Neural progenitor cell (in vitro differentiated cells): ENCODE measurements around the gene ZBED3. TPM values are rescaled to one million over a fixed set of nuclear protein-coding genes. Genes with fewer than 3 reads are reported as not detected.

Experiments
- DNase-seq: peaks from one replicate; pipeline ENCODE4 v3.0.0-alpha.2; 2016; ENCODE audit warnings: low spot score
- H2AFZ ChIP-seq: fragments of 200-600 bp; sonication (generic); replicated peaks from 2 replicates; pipeline ENCODE4 v1.6.1; 2016; ENCODE audit warnings: antibody characterized with exemption
- H3F3A ChIP-seq: fragments of 200-600 bp; sonication (generic); 2 replicates; pipeline ENCODE4 v1.6.1; 2016; ENCODE audit warnings: antibody characterized with exemption, low read depth
- H3K27ac ChIP-seq: fragments of 200-600 bp; sonication (generic); 2 replicates; pipeline ENCODE4 v1.5.1; 2016; ENCODE audit warnings: mild to moderate bottlenecking
- H3K27me3 ChIP-seq: fragments of 200-600 bp; sonication (generic); 2 replicates; pipeline ENCODE4 v1.6.1; 2016; ENCODE audit warnings: mild to moderate bottlenecking, moderate library complexity
- H3K36me3 ChIP-seq: fragments of 200-600 bp; sonication (generic); 2 replicates; pipeline ENCODE4 v1.5.1; 2016
- H3K4me1 ChIP-seq: fragments of 200-600 bp; sonication (generic); 2 replicates; pipeline ENCODE4 v1.6.1; 2016; ENCODE audit warnings: mixed run types
- H3K4me2 ChIP-seq: fragments of 200-600 bp; sonication (generic); 2 replicates; pipeline ENCODE4 v1.6.1; 2016
- H3K4me3 ChIP-seq: fragments of 200-600 bp; sonication (generic); 2 replicates; pipeline ENCODE4 v1.5.1; 2016
- H3K79me2 ChIP-seq: fragments of 200-600 bp; sonication (generic); 2 replicates; pipeline ENCODE4 v1.6.1; 2016; ENCODE audit warnings: low read depth
- H3K9ac ChIP-seq: fragments of 200-600 bp; sonication (generic); 2 replicates; pipeline ENCODE4 v1.6.1; 2016
- H3K9me3 ChIP-seq: fragments of 200-600 bp; sonication (generic); 2 replicates; pipeline ENCODE4 v1.5.1; 2016; ENCODE audit warnings: low read depth
- H4K20me1 ChIP-seq: fragments of 200-600 bp; sonication (generic); 2 replicates; pipeline ENCODE4 v1.6.1; 2016; ENCODE audit warnings: low read depth
- H3K27ac Mint-ChIP-seq: 3 replicates; pipeline ENCODE4 v1.8.0; 2021; ENCODE audit warnings: mixed read lengths
- H3K27me3 Mint-ChIP-seq: 2 replicates; pipeline ENCODE4 v1.8.0; 2022; ENCODE audit warnings: low read depth, mild to moderate bottlenecking, inconsistent platforms, moderate library complexity, mixed read lengths; ENCODE audit not compliant: insufficient read depth
- H3K36me3 Mint-ChIP-seq: 3 replicates; pipeline ENCODE4 v1.8.0; 2021; ENCODE audit warnings: mixed read lengths
- H3K4me1 Mint-ChIP-seq: 3 replicates; pipeline ENCODE4 v1.8.0; 2021; ENCODE audit warnings: mixed read lengths
- H3K4me3 Mint-ChIP-seq: 3 replicates; pipeline ENCODE4 v1.8.0; 2021; ENCODE audit warnings: mild to moderate bottlenecking, moderate library complexity, mixed read lengths
- H3K9me3 Mint-ChIP-seq: 3 replicates; pipeline ENCODE4 v1.8.0; 2020; ENCODE audit warnings: mixed read lengths
- EZH2 ChIP-seq: fragments of 200-600 bp; sonication (generic); IDR thresholded peaks from 2 replicates; pipeline ENCODE4 v1.6.1; 2017; ENCODE audit warnings: antibody characterized with exemption, mild to moderate bottlenecking, moderate library complexity
- EZH2phosphoT487 ChIP-seq: fragments of 200-600 bp; sonication (generic); IDR thresholded peaks from 2 replicates; pipeline ENCODE4 v1.6.1; 2017; ENCODE audit warnings: antibody characterized with exemption
- total RNA-seq: library from RNA; depleted of rRNA; stranded (reverse); fragments of >200 nt; gene quantifications from 2 replicates; pipeline ENCODE4 v1.2.3, GENCODE V29; 2015; ENCODE audit warnings: low replicate concordance
- TF ChIP-seq, protein P1 (sequence below): fragments of 200-600 bp; sonication (generic); IDR thresholded peaks from 2 replicates; pipeline ENCODE4 v1.5.1; 2017; ENCODE audit warnings: antibody characterized with exemption, mild to moderate bottlenecking

Gene ZBED3
- total RNA-seq, 1 donor from 2014 or later = 0.36 TPM

- H3K9ac ChIP-seq = no peak overlapping the region
- H3K4me2 ChIP-seq = no peak overlapping the region
- Mint-ChIP-seq H3K27ac (no peak overlapping the region), H3K27me3 (no peaks in the 10 kb centered on the region), H3K9me3 (no peaks in the 10 kb centered on the region), H3K4me3 (no peak overlapping the region), H3K36me3 (peaks cover 9% of the 10 kb centered on the region), H3K4me1 (no peaks in the 10 kb centered on the region)
- no peak for TF ChIP-seq EZH2
- TF ChIP-seq, protein P1, sequence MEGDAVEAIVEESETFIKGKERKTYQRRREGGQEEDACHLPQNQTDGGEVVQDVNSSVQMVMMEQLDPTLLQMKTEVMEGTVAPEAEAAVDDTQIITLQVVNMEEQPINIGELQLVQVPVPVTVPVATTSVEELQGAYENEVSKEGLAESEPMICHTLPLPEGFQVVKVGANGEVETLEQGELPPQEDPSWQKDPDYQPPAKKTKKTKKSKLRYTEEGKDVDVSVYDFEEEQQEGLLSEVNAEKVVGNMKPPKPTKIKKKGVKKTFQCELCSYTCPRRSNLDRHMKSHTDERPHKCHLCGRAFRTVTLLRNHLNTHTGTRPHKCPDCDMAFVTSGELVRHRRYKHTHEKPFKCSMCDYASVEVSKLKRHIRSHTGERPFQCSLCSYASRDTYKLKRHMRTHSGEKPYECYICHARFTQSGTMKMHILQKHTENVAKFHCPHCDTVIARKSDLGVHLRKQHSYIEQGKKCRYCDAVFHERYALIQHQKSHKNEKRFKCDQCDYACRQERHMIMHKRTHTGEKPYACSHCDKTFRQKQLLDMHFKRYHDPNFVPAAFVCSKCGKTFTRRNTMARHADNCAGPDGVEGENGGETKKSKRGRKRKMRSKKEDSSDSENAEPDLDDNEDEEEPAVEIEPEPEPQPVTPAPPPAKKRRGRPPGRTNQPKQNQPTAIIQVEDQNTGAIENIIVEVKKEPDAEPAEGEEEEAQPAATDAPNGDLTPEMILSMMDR = no peak
- no peak for TF ChIP-seq EZH2phosphoT487
- no peaks in the 10 kb centered on the region for H3K9me3 ChIP-seq
- no peaks in the 10 kb centered on the region for H3K36me3 ChIP-seq
- H2AFZ ChIP-seq = no peak overlapping the region
- no peak overlapping the region for H3K27ac ChIP-seq
- H3K4me1 ChIP-seq = peaks cover 7% of the 10 kb centered on the region
- H4K20me1 ChIP-seq = no peaks in the 10 kb centered on the region
- H3K79me2 ChIP-seq = no peaks in the 10 kb centered on the region
- H3K27me3 ChIP-seq = peaks cover 16% of the 10 kb centered on the region
- no peak overlapping the region for H3K4me3 ChIP-seq
- DNase-seq = no peak
- H3F3A ChIP-seq = peaks cover 3% of the 10 kb centered on the region
Observed at GRCh38 chr5:77073667-77074066, 13.4 kb downstream of the ZBED3 start.

GRCh38 chr5:77066823-77067442 is 20.2 kb downstream of the ZBED3 start:
- Histone ChIP-seq H3K9me3 (no peaks in the 10 kb centered on the region), H3K9ac (no peak overlapping the region), H3K79me2 (no peaks in the 10 kb centered on the region), H3K4me1 (no peaks in the 10 kb centered on the region), H3K4me3 (no peak overlapping the region), H2AFZ (no peak overlapping the region), H3K27ac (no peak overlapping the region), H3K27me3 (no peaks in the 10 kb centered on the region), H4K20me1 (no peaks in the 10 kb centered on the region), H3K36me3 (peaks cover 5% of the 10 kb centered on the region), H3F3A (no peaks in the 10 kb centered on the region), H3K4me2 (no peak overlapping the region)
- Mint-ChIP-seq H3K4me3 (no peak overlapping the region), H3K27ac (no peak overlapping the region), H3K27me3 (peaks cover 2% of the 10 kb centered on the region), H3K36me3 (peaks cover 6% of the 10 kb centered on the region), H3K9me3 (no peaks in the 10 kb centered on the region), H3K4me1 (no peaks in the 10 kb centered on the region)
- DNase-seq = no peak
- TF ChIP-seq EZH2 = no peak
- TF ChIP-seq, protein P1 = no peak
- TF ChIP-seq EZH2phosphoT487 = no peak

DNA sequence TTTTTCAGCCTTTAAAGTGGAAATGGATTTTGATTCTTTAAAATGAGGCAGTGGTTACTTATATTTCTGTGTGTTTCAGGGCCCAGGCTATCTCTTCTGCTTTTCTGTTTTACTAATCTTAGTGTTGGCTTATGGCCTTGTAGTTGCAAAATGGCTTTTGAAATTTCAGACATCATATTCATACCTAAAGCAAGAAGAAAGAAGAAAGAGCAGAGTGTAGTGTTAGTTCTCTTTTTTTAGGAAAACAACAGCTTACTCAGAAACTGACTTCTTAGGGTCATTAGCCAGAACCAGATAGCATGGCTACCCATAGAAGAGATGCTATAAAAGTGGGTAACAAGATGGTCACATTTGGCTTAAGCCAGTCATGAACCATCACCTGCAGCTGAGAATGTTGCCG is 20.9 kb downstream of the ZBED3 start:
- no peak overlapping the region for H2AFZ ChIP-seq
- peaks cover 8% of the 10 kb centered on the region for H3K36me3 ChIP-seq
- H3K27ac ChIP-seq = no peak overlapping the region
- Mint-ChIP-seq H3K36me3 (peaks cover 10% of the 10 kb centered on the region), H3K9me3 (no peaks in the 10 kb centered on the region), H3K4me1 (no peaks in the 10 kb centered on the region), H3K4me3 (no peak overlapping the region), H3K27ac (no peak overlapping the region), H3K27me3 (peaks cover 2% of the 10 kb centered on the region)
- DNase-seq = no peak
- H3F3A ChIP-seq = no peaks in the 10 kb centered on the region
- H3K27me3 ChIP-seq = no peaks in the 10 kb centered on the region
- TF ChIP-seq, protein P1 = no peak
- no peak for TF ChIP-seq EZH2
- TF ChIP-seq EZH2phosphoT487 = no peak
- H3K9ac ChIP-seq = no peak overlapping the region
- H3K9me3 ChIP-seq = no peaks in the 10 kb centered on the region
- H4K20me1 ChIP-seq = no peaks in the 10 kb centered on the region
- H3K79me2 ChIP-seq = no peaks in the 10 kb centered on the region
- no peak overlapping the region for H3K4me3 ChIP-seq
- H3K4me2 ChIP-seq = no peak overlapping the region
- no peaks in the 10 kb centered on the region for H3K4me1 ChIP-seq
